ENCODE data around the gene RBMS3.
"Not testable (repeated sequence)": the region's sequence is repeated elsewhere in the genome, so short reads cannot be mapped to it uniquely, and the experiment has no call there.

Gene RBMS3

GRCh38 chr3:29313981-29314726 is 33.3 kb downstream of the RBMS3 start:
- DNase-seq, result no peak

- DNase-seq, result no peak
These were observed 33.8 kb downstream of the RBMS3 start for GRCh38 chr3:29314727-29315088.

GRCh38 chr3:29317659-29318173 is 36.8 kb downstream of the RBMS3 start:
- no peak for DNase-seq

- DNase-seq, result no peak
These were observed 37.4 kb downstream of the RBMS3 start for GRCh38 chr3:29318251-29318650.

GRCh38 chr3:29319262-29319661 is 38.4 kb downstream of the RBMS3 start:
- DNase-seq, result no peak

GRCh38 chr3:29319798-29320197 is 38.9 kb downstream of the RBMS3 start:
- no peak for DNase-seq

- DNase-seq, result no peak
These were observed 41.7 kb downstream of the RBMS3 start for GRCh38 chr3:29322586-29322985.

- no peak for DNase-seq
These were observed 43.3 kb downstream of the RBMS3 start for GRCh38 chr3:29324180-29324651.

- not testable (repeated sequence) for DNase-seq
These were observed 45.7 kb downstream of the RBMS3 start for GRCh38 chr3:29326540-29326939.

GRCh38 chr3:29329986-29330890 is 49.4 kb downstream of the RBMS3 start:
- DNase-seq, result no peak

- no peak for DNase-seq
These were observed 50.2 kb downstream of the RBMS3 start for GRCh38 chr3:29331035-29331434.

- no peak for DNase-seq
These were observed 50.8 kb downstream of the RBMS3 start for GRCh38 chr3:29331456-29332194.

- DNase-seq, result no peak
These were observed 51.3 kb downstream of the RBMS3 start for GRCh38 chr3:29332195-29332637.

- no peak for DNase-seq
These were observed 52.7 kb downstream of the RBMS3 start for GRCh38 chr3:29333576-29333975.

GRCh38 chr3:29334706-29335105 is 53.8 kb downstream of the RBMS3 start:
- DNase-seq, result no peak

GRCh38 chr3:29335438-29335837 is 54.6 kb downstream of the RBMS3 start:
- DNase-seq, result peak; percentile 82

GRCh38 chr3:29335943-29336342 is 55.1 kb downstream of the RBMS3 start:
- DNase-seq, result no peak

- no peak for DNase-seq
These were observed 56.7 kb downstream of the RBMS3 start for GRCh38 chr3:29337565-29337964.

- DNase-seq, result no peak
These were observed 57.5 kb downstream of the RBMS3 start for GRCh38 chr3:29338377-29338776.

- DNase-seq, result no peak
These were observed 58.4 kb downstream of the RBMS3 start for GRCh38 chr3:29339016-29339833.

GRCh38 chr3:29344154-29344553 is 63.3 kb downstream of the RBMS3 start:
- no peak for DNase-seq

- no peak for DNase-seq
These were observed 64.1 kb downstream of the RBMS3 start for GRCh38 chr3:29344935-29345334.

Measured in NCI-H1092 treated with DMSO at 0.1 percent for 48 hours (cell line).